Neural progenitor cell (in vitro differentiated cells): Measurements from ENCODE around the gene ZBTB20. TPM values are rescaled to one million over a fixed set of nuclear protein-coding genes. Genes with fewer than 3 reads are reported as not detected.

Source experiments
- DNase-seq: peaks from one replicate; pipeline ENCODE4 v3.0.0-alpha.2; 2016; ENCODE audit warnings: low spot score
- H2AFZ ChIP-seq: fragments of 200-600 bp; sonication (generic); replicated peaks from 2 replicates; pipeline ENCODE4 v1.6.1; 2016; ENCODE audit warnings: antibody characterized with exemption
- H3F3A ChIP-seq: fragments of 200-600 bp; sonication (generic); 2 replicates; pipeline ENCODE4 v1.6.1; 2016; ENCODE audit warnings: antibody characterized with exemption, low read depth
- H3K27ac ChIP-seq: fragments of 200-600 bp; sonication (generic); 2 replicates; pipeline ENCODE4 v1.5.1; 2016; ENCODE audit warnings: mild to moderate bottlenecking
- H3K27me3 ChIP-seq: fragments of 200-600 bp; sonication (generic); 2 replicates; pipeline ENCODE4 v1.6.1; 2016; ENCODE audit warnings: mild to moderate bottlenecking, moderate library complexity
- H3K36me3 ChIP-seq: fragments of 200-600 bp; sonication (generic); 2 replicates; pipeline ENCODE4 v1.5.1; 2016
- H3K4me1 ChIP-seq: fragments of 200-600 bp; sonication (generic); 2 replicates; pipeline ENCODE4 v1.6.1; 2016; ENCODE audit warnings: mixed run types
- H3K4me2 ChIP-seq: fragments of 200-600 bp; sonication (generic); 2 replicates; pipeline ENCODE4 v1.6.1; 2016
- H3K4me3 ChIP-seq: fragments of 200-600 bp; sonication (generic); 2 replicates; pipeline ENCODE4 v1.5.1; 2016
- H3K79me2 ChIP-seq: fragments of 200-600 bp; sonication (generic); 2 replicates; pipeline ENCODE4 v1.6.1; 2016; ENCODE audit warnings: low read depth
- H3K9ac ChIP-seq: fragments of 200-600 bp; sonication (generic); 2 replicates; pipeline ENCODE4 v1.6.1; 2016
- H3K9me3 ChIP-seq: fragments of 200-600 bp; sonication (generic); 2 replicates; pipeline ENCODE4 v1.5.1; 2016; ENCODE audit warnings: low read depth
- H4K20me1 ChIP-seq: fragments of 200-600 bp; sonication (generic); 2 replicates; pipeline ENCODE4 v1.6.1; 2016; ENCODE audit warnings: low read depth
- H3K27ac Mint-ChIP-seq: 3 replicates; pipeline ENCODE4 v1.8.0; 2021; ENCODE audit warnings: mixed read lengths
- H3K27me3 Mint-ChIP-seq: 2 replicates; pipeline ENCODE4 v1.8.0; 2022; ENCODE audit warnings: low read depth, mild to moderate bottlenecking, inconsistent platforms, moderate library complexity, mixed read lengths; ENCODE audit not compliant: insufficient read depth
- H3K36me3 Mint-ChIP-seq: 3 replicates; pipeline ENCODE4 v1.8.0; 2021; ENCODE audit warnings: mixed read lengths
- H3K4me1 Mint-ChIP-seq: 3 replicates; pipeline ENCODE4 v1.8.0; 2021; ENCODE audit warnings: mixed read lengths
- H3K4me3 Mint-ChIP-seq: 3 replicates; pipeline ENCODE4 v1.8.0; 2021; ENCODE audit warnings: mild to moderate bottlenecking, moderate library complexity, mixed read lengths
- H3K9me3 Mint-ChIP-seq: 3 replicates; pipeline ENCODE4 v1.8.0; 2020; ENCODE audit warnings: mixed read lengths
- CTCF ChIP-seq: fragments of 200-600 bp; sonication (generic); IDR thresholded peaks from 2 replicates; pipeline ENCODE4 v1.5.1; 2017; ENCODE audit warnings: antibody characterized with exemption, mild to moderate bottlenecking
- EZH2 ChIP-seq: fragments of 200-600 bp; sonication (generic); IDR thresholded peaks from 2 replicates; pipeline ENCODE4 v1.6.1; 2017; ENCODE audit warnings: antibody characterized with exemption, mild to moderate bottlenecking, moderate library complexity
- EZH2phosphoT487 ChIP-seq: fragments of 200-600 bp; sonication (generic); IDR thresholded peaks from 2 replicates; pipeline ENCODE4 v1.6.1; 2017; ENCODE audit warnings: antibody characterized with exemption
- total RNA-seq: library from RNA; depleted of rRNA; stranded (reverse); fragments of >200 nt; gene quantifications from 2 replicates; pipeline ENCODE4 v1.2.3, GENCODE V29; 2015; ENCODE audit warnings: low replicate concordance

Gene ZBTB20
- total RNA-seq, 1 donor from 2014 or later = 1.9 TPM

- Histone ChIP-seq H4K20me1 (no peaks in the 10 kb centered on the region), H3K4me3 (no peak overlapping the region), H3K36me3 (no peaks in the 10 kb centered on the region), H3F3A (no peaks in the 10 kb centered on the region), H2AFZ (no peak overlapping the region), H3K9me3 (no peaks in the 10 kb centered on the region), H3K27me3 (no peaks in the 10 kb centered on the region), H3K79me2 (no peaks in the 10 kb centered on the region), H3K4me2 (no peak overlapping the region), H3K9ac (no peak overlapping the region), H3K4me1 (no peaks in the 10 kb centered on the region), H3K27ac (no peak overlapping the region)
- H3K4me3 Mint-ChIP-seq = no peak overlapping the region
- no peaks in the 10 kb centered on the region for H3K9me3 Mint-ChIP-seq
- no peaks in the 10 kb centered on the region for H3K36me3 Mint-ChIP-seq
- TF ChIP-seq EZH2 (no peak), CTCF (no peak), EZH2phosphoT487 (no peak)
- H3K27ac Mint-ChIP-seq = no peak overlapping the region
- no peaks in the 10 kb centered on the region for H3K27me3 Mint-ChIP-seq
- H3K4me1 Mint-ChIP-seq = no peaks in the 10 kb centered on the region
- DNase-seq = no peak
Measured at GRCh38 chr3:114484919-114485318, 662.2 kb downstream of the ZBTB20 start.

- H3F3A ChIP-seq = no peaks in the 10 kb centered on the region
- no peak overlapping the region for H3K4me2 ChIP-seq
- Mint-ChIP-seq H3K27me3 (no peaks in the 10 kb centered on the region), H3K4me1 (no peaks in the 10 kb centered on the region), H3K9me3 (no peaks in the 10 kb centered on the region), H3K27ac (no peak overlapping the region), H3K36me3 (no peaks in the 10 kb centered on the region), H3K4me3 (no peak overlapping the region)
- no peaks in the 10 kb centered on the region for H3K27me3 ChIP-seq
- no peak overlapping the region for H2AFZ ChIP-seq
- no peak for DNase-seq
- no peaks in the 10 kb centered on the region for H3K79me2 ChIP-seq
- H3K27ac ChIP-seq = no peak overlapping the region
- H3K36me3 ChIP-seq = no peaks in the 10 kb centered on the region
- no peak overlapping the region for H3K9ac ChIP-seq
- no peaks in the 10 kb centered on the region for H3K4me1 ChIP-seq
- H3K4me3 ChIP-seq = no peak overlapping the region
- no peaks in the 10 kb centered on the region for H3K9me3 ChIP-seq
- no peak for TF ChIP-seq CTCF
- TF ChIP-seq EZH2phosphoT487 = no peak
- no peak for TF ChIP-seq EZH2
- no peaks in the 10 kb centered on the region for H4K20me1 ChIP-seq
Measured at GRCh38 chr3:114481113-114481512, 666.0 kb downstream of the ZBTB20 start.

GRCh38 chr3:114480442-114480841 lies 666.6 kb downstream of the ZBTB20 start:
- Histone ChIP-seq H3K4me3 (no peak overlapping the region), H3K4me2 (no peak overlapping the region), H2AFZ (no peak overlapping the region), H3K4me1 (no peaks in the 10 kb centered on the region), H3K79me2 (no peaks in the 10 kb centered on the region), H3K36me3 (no peaks in the 10 kb centered on the region), H3K27ac (no peak overlapping the region), H3K9ac (no peak overlapping the region), H3F3A (no peaks in the 10 kb centered on the region), H4K20me1 (no peaks in the 10 kb centered on the region), H3K9me3 (no peaks in the 10 kb centered on the region), H3K27me3 (no peaks in the 10 kb centered on the region)
- Mint-ChIP-seq H3K27ac (no peak overlapping the region), H3K9me3 (no peaks in the 10 kb centered on the region), H3K4me1 (no peaks in the 10 kb centered on the region), H3K27me3 (no peaks in the 10 kb centered on the region), H3K4me3 (no peak overlapping the region), H3K36me3 (no peaks in the 10 kb centered on the region)
- DNase-seq = no peak
- TF ChIP-seq CTCF (no peak), EZH2 (no peak), EZH2phosphoT487 (no peak)

GRCh38 chr3:114478801-114479200 lies 668.3 kb downstream of the ZBTB20 start:
- H3K9me3 ChIP-seq = no peaks in the 10 kb centered on the region
- no peaks in the 10 kb centered on the region for H3K27me3 Mint-ChIP-seq
- no peak overlapping the region for H3K4me3 ChIP-seq
- H3K4me1 ChIP-seq = no peaks in the 10 kb centered on the region
- no peaks in the 10 kb centered on the region for H3K9me3 Mint-ChIP-seq
- H3K27me3 ChIP-seq = no peaks in the 10 kb centered on the region
- no peaks in the 10 kb centered on the region for H3K79me2 ChIP-seq
- H4K20me1 ChIP-seq = no peaks in the 10 kb centered on the region
- H3K27ac ChIP-seq = no peak overlapping the region
- no peaks in the 10 kb centered on the region for H3K36me3 ChIP-seq
- no peaks in the 10 kb centered on the region for H3K36me3 Mint-ChIP-seq
- H3K27ac Mint-ChIP-seq = no peak overlapping the region
- H3K9ac ChIP-seq = no peak overlapping the region
- H3K4me3 Mint-ChIP-seq = no peak overlapping the region
- no peak overlapping the region for H2AFZ ChIP-seq
- no peak for TF ChIP-seq CTCF
- TF ChIP-seq EZH2phosphoT487 = no peak
- TF ChIP-seq EZH2 = no peak
- H3F3A ChIP-seq = no peaks in the 10 kb centered on the region
- no peak for DNase-seq
- no peak overlapping the region for H3K4me2 ChIP-seq
- H3K4me1 Mint-ChIP-seq = no peaks in the 10 kb centered on the region
